ENCODE measurements around the gene ASCC3.

GRCh38 chr6:100801036-100801435, 80.1 kb downstream of the ASCC3 start:
- TF ChIP-seq CTCF (IDR thresholded peaks at IDR 0.05; ENCODE audit: low read depth, low read length, poor library complexity, severe bottlenecking) (no peak), EZH2phosphoT487 (IDR thresholded peaks at IDR 0.05; ENCODE audit: borderline replicate concordance, low read length) (no peak)

Measured in DOHH2 (cell line).